GM18520 (cell line): ENCODE results near the gene WASL.
"Not testable (repeated sequence)": the region's sequence is repeated elsewhere in the genome, so short reads cannot be mapped to it uniquely, and the experiment has no call there.

Experiments
- ATAC-seq: cut with Tn5 transposase; IDR thresholded peaks from one replicate; pipeline ENCODE4 v1.9.1; 2021; ENCODE audit not compliant: unreplicated experiment

Gene WASL

GRCh38 chr7:123634011-123634573 is 114.7 kb downstream of the WASL start:
- ATAC-seq, result not testable (repeated sequence)

GRCh38 chr7:123633553-123633952 is 115.2 kb downstream of the WASL start:
- ATAC-seq, result no peak

DNA sequence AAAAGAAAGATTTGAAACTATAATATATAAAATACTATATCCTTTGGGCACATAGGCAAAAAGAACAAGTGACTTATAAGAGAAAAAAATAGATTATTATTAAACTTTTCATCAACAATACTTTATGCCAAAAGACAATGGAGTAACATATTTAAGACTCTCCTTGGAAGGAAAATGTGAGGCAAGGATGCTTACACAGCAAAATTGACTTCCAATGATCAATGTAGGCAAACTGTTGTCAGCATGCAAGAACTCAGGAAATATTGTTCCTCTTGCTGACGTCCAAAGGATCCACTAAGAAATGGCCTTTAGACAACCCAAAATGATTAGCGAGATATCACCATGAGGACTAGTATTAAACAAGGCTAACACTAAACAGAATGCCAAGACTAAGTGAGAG is 116.0 kb downstream of the WASL start:
- ATAC-seq, result no peak
